Measurements from ENCODE around the gene TSPAN32.

Gene TSPAN32

GRCh38 chr11:2305140-2305778 is 3.4 kb downstream of the TSPAN32 start:
- peak; percentile 65 for DNase-seq

- DNase-seq = peak; percentile 65
These were observed 4.1 kb downstream of the TSPAN32 start for GRCh38 chr11:2305788-2306451.

- DNase-seq = peak; percentile 95
These were observed 4.6 kb downstream of the TSPAN32 start for GRCh38 chr11:2306452-2306823.

- DNase-seq = no peak
These were observed 5.2 kb downstream of the TSPAN32 start for GRCh38 chr11:2306877-2307500.

- no peak for DNase-seq
These were observed 5.9 kb downstream of the TSPAN32 start for GRCh38 chr11:2307501-2308331.

GRCh38 chr11:2308713-2309112 is 6.9 kb downstream of the TSPAN32 start:
- DNase-seq = no peak

- DNase-seq = no peak
These were observed 7.6 kb downstream of the TSPAN32 start for GRCh38 chr11:2309251-2310072.

- DNase-seq = no peak
These were observed 8.4 kb downstream of the TSPAN32 start for GRCh38 chr11:2310073-2310785.

GRCh38 chr11:2310786-2311352 is 9.1 kb downstream of the TSPAN32 start:
- DNase-seq = no peak

- DNase-seq = no peak
These were observed 9.7 kb downstream of the TSPAN32 start for GRCh38 chr11:2311353-2312133.

- DNase-seq = peak; percentile 31
These were observed 10.6 kb downstream of the TSPAN32 start for GRCh38 chr11:2312232-2313042.

GRCh38 chr11:2313051-2313951 is 11.5 kb downstream of the TSPAN32 start:
- DNase-seq = no peak

GRCh38 chr11:2314136-2314524 is 12.3 kb downstream of the TSPAN32 start:
- no peak for DNase-seq

GRCh38 chr11:2314525-2315394 is 12.9 kb downstream of the TSPAN32 start:
- DNase-seq = peak; percentile 90

- no peak for DNase-seq
These were observed 13.8 kb downstream of the TSPAN32 start for GRCh38 chr11:2315395-2316168.

- no peak for DNase-seq
These were observed 14.6 kb downstream of the TSPAN32 start for GRCh38 chr11:2316169-2316962.

Measured in fibroblast of skin of right quadriceps (primary cell).